ENCODE measurements around the gene SSBP3. TPM values are rescaled to one million over a fixed set of nuclear protein-coding genes. Genes with fewer than 3 reads are reported as not detected.

The SSBP3 gene
- total RNA-seq, 1 donor from 2014 or later: 44.0 TPM

- no peak overlapping the region for H3K27ac ChIP-seq
- H3K9me3 ChIP-seq: no peaks in the 10 kb centered on the region
- ATAC-seq: no peak
- H3K36me3 ChIP-seq: peaks cover 45% of the 10 kb centered on the region
- intact Hi-C loops (cut with DNase I): no loop called here
- TF ChIP-seq CTCF (IDR thresholded peaks at IDR 0.05): no peak
- H3K27me3 ChIP-seq (ENCODE audit: low read depth): no peaks in the 10 kb centered on the region
- no peak overlapping the region for H3K4me3 ChIP-seq
- no peaks in the 10 kb centered on the region for H3K4me1 ChIP-seq
- DNase-seq: no peak
Observed at GRCh38 chr1:54250670-54251069, 155.5 kb downstream of the SSBP3 start.

GRCh38 chr1:54249819-54250435 lies 156.3 kb downstream of the SSBP3 start:
- no peaks in the 10 kb centered on the region for H3K4me1 ChIP-seq
- ATAC-seq (peak in 1 of 2 donors; percentile 20), DNase-seq (no peak)
- H3K27me3 ChIP-seq (ENCODE audit: low read depth): no peaks in the 10 kb centered on the region
- H3K4me3 ChIP-seq: no peak overlapping the region
- H3K27ac ChIP-seq: no peak overlapping the region
- no peaks in the 10 kb centered on the region for H3K9me3 ChIP-seq
- intact Hi-C loops (cut with DNase I): no loop called here
- no peak for TF ChIP-seq CTCF (IDR thresholded peaks at IDR 0.05)
- peaks cover 51% of the 10 kb centered on the region for H3K36me3 ChIP-seq

- intact Hi-C loops (cut with DNase I): no loop called here
- Histone ChIP-seq H3K27ac (no peak overlapping the region), H3K36me3 (peaks cover 51% of the 10 kb centered on the region), H3K4me3 (no peak overlapping the region), H3K4me1 (no peaks in the 10 kb centered on the region), H3K9me3 (no peaks in the 10 kb centered on the region), H3K27me3 (ENCODE audit: low read depth) (no peaks in the 10 kb centered on the region)
- ATAC-seq (no peak), DNase-seq (no peak)
- TF ChIP-seq CTCF (IDR thresholded peaks at IDR 0.05): no peak
Observed at GRCh38 chr1:54248966-54249365, 157.2 kb downstream of the SSBP3 start.

GRCh38 chr1:54247863-54248515 lies 158.2 kb downstream of the SSBP3 start:
- Histone ChIP-seq H3K27ac (no peak overlapping the region), H3K4me1 (no peaks in the 10 kb centered on the region), H3K27me3 (ENCODE audit: low read depth) (no peaks in the 10 kb centered on the region), H3K4me3 (no peak overlapping the region), H3K9me3 (no peaks in the 10 kb centered on the region), H3K36me3 (peaks cover 55% of the 10 kb centered on the region)
- TF ChIP-seq CTCF (IDR thresholded peaks at IDR 0.05): no peak
- intact Hi-C loops (cut with DNase I): no loop called here
- DNase-seq (no peak), ATAC-seq (no peak)

- no peak for ATAC-seq
- no peaks in the 10 kb centered on the region for H3K27me3 ChIP-seq (ENCODE audit: low read depth)
- no peaks in the 10 kb centered on the region for H3K4me1 ChIP-seq
- no peak for TF ChIP-seq CTCF (IDR thresholded peaks at IDR 0.05)
- DNase-seq: no peak
- H3K4me3 ChIP-seq: no peak overlapping the region
- peaks cover 65% of the 10 kb centered on the region for H3K36me3 ChIP-seq
- no peaks in the 10 kb centered on the region for H3K9me3 ChIP-seq
- intact Hi-C loops (cut with DNase I): no loop called here
- no peak overlapping the region for H3K27ac ChIP-seq
Observed at GRCh38 chr1:54246116-54246721, 160.0 kb downstream of the SSBP3 start.

All from lower lobe of right lung (tissue), 2 donors.